PC-3 (cell line): Measurements from ENCODE around the gene BNIPL. TPM values are rescaled to one million over a fixed set of nuclear protein-coding genes. Genes with fewer than 3 reads are reported as not detected.

Experiments
- ATAC-seq: fragments of 200-7000 bp; cut with Tn5 transposase; 2 replicates; pipeline ENCODE4 v1.9.1; 2020; ENCODE audit warnings: mild to moderate bottlenecking, moderate library complexity
- BruUV-seq: library from RNA; stranded (reverse); fragments of 400-500 nt; replicated peaks from 2 replicates; lab custom pipeline; 2021; lab: Mats Ljungman, UMichigan
- CTCF ChIA-PET: fragments of 300-600 bp; sonication (Branson Sonifier 250); formaldehyde crosslinking; loops from one replicate; lab custom pipeline; 2022; ENCODE audit warnings: antibody characterized with exemption; lab: Charles Lee
- POLR2A ChIA-PET: fragments of 300-600 bp; sonication (Branson Sonifier 250); formaldehyde crosslinking; loops from one replicate; lab custom pipeline; 2022; ENCODE audit warnings: antibody characterized with exemption; ENCODE audit not compliant: unreplicated experiment; lab: Charles Lee
- DNase-seq: peaks from one replicate; pipeline ENCODE4 v3.0.0-alpha.2; 2015
- H2AFZ ChIP-seq: fragments of 300-600 bp; sonication (generic); 2 replicates; pipeline ENCODE4 v1.6.0; 2016; ENCODE audit warnings: antibody characterized with exemption, low read length
- H3F3A ChIP-seq: fragments of 300-600 bp; sonication (generic); one replicate; pipeline ENCODE4 v1.6.0; 2017; ENCODE audit warnings: antibody characterized with exemption, low read length, control low read depth, mild to moderate bottlenecking; ENCODE audit not compliant: unreplicated experiment
- H3K27ac ChIP-seq: fragments of 300-600 bp; sonication (generic); 2 replicates; pipeline ENCODE4 v1.5.1; 2016; ENCODE audit warnings: mild to moderate bottlenecking, low read length
- H3K27me3 ChIP-seq: fragments of 300-600 bp; sonication (generic); 2 replicates; pipeline ENCODE4 v1.6.1; 2016; ENCODE audit warnings: low read length, mixed read lengths
- H3K36me3 ChIP-seq: fragments of 300-600 bp; sonication (generic); 2 replicates; pipeline ENCODE4 v1.6.1; 2016; ENCODE audit warnings: low read depth, mixed run types, low read length, mixed read lengths
- H3K4me1 ChIP-seq: fragments of 300-600 bp; sonication (generic); 2 replicates; pipeline ENCODE4 v1.5.1; 2016; ENCODE audit warnings: low read length; ENCODE audit not compliant: insufficient read depth
- H3K4me2 ChIP-seq: fragments of 300-600 bp; sonication (generic); 2 replicates; pipeline ENCODE4 v1.6.0; 2016; ENCODE audit warnings: low read length
- H3K4me3 ChIP-seq: fragments of 300-600 bp; sonication (generic); 2 replicates; pipeline ENCODE4 v1.5.1; 2016; ENCODE audit warnings: mild to moderate bottlenecking, low read length, mixed read lengths
- H3K79me2 ChIP-seq: fragments of 300-600 bp; sonication (generic); 2 replicates; pipeline ENCODE4 v1.6.1; 2017; ENCODE audit warnings: low read length, mixed read lengths
- H3K9ac ChIP-seq: fragments of 300-600 bp; sonication (generic); 2 replicates; pipeline ENCODE4 v1.6.0; 2016; ENCODE audit warnings: mild to moderate bottlenecking, low read length
- H3K9me2 ChIP-seq: fragments of 300-600 bp; sonication (generic); replicated peaks from 2 replicates; pipeline ENCODE4 v1.6.1; 2016; ENCODE audit warnings: mixed run types, low read length, mixed read lengths
- H3K9me3 ChIP-seq: fragments of 300-600 bp; sonication (generic); 2 replicates; pipeline ENCODE4 v1.6.1; 2016; ENCODE audit warnings: low read length, mixed read lengths
- H4K20me1 ChIP-seq: fragments of 300-600 bp; sonication (generic); 2 replicates; pipeline ENCODE4 v1.6.1; 2016; ENCODE audit warnings: low read length, mixed read lengths
- CTCF ChIP-seq: fragments of 300-600 bp; sonication (generic); conservative IDR thresholded peaks from 2 replicates; pipeline ENCODE4 v1.5.1; 2017; ENCODE audit warnings: antibody characterized with exemption, low read depth, mild to moderate bottlenecking, low read length
- EZH2 ChIP-seq: fragments of 300-600 bp; sonication (generic); IDR thresholded peaks from one replicate; pipeline ENCODE4 v1.6.1; 2017; ENCODE audit warnings: antibody characterized with exemption, mild to moderate bottlenecking, low read length; ENCODE audit not compliant: unreplicated experiment
- EZH2phosphoT487 ChIP-seq: fragments of 300-600 bp; sonication (generic); IDR thresholded peaks from 2 replicates; pipeline ENCODE4 v1.6.1; 2018; ENCODE audit warnings: mild to moderate bottlenecking, antibody characterized with exemption, low read length, borderline replicate concordance
- intact Hi-C: fragments of 100-400 bp; cut with micrococcal nuclease; formaldehyde crosslinking; loops from 2 replicates; pipeline ENCODE4 v1.9.0; 2023
- total RNA-seq: library from RNA; depleted of rRNA; stranded (reverse); fragments of >200 nt; gene quantifications from 2 replicates; pipeline ENCODE4 v1.2.3, GENCODE V29; 2014

Gene BNIPL
- total RNA-seq, 1 experiment from 2014 or later, result 0.51 TPM

- Histone ChIP-seq H3F3A (no peaks in the 10 kb centered on the region), H4K20me1 (no peaks in the 10 kb centered on the region), H3K4me2 (no peak overlapping the region), H3K4me1 (peaks cover 15% of the 10 kb centered on the region), H3K9ac (no peak overlapping the region), H3K27ac (no peak overlapping the region), H3K27me3 (no peaks in the 10 kb centered on the region), H3K9me2 (no peaks in the 10 kb centered on the region), H3K9me3 (no peaks in the 10 kb centered on the region), H3K36me3 (no peaks in the 10 kb centered on the region; the same call in 1 of the 2 replicates), H2AFZ (no peak overlapping the region), H3K79me2 (peaks cover 30% of the 10 kb centered on the region), H3K4me3 (no peak overlapping the region)
- TF ChIP-seq CTCF (no peak), EZH2phosphoT487 (no peak)
- no peak for DNase-seq
- intact Hi-C loops, result no loop called here
- CTCF ChIA-PET, result no interaction called here
- POLR2A ChIA-PET, result interaction anchor here (0.6 kb wide), 1 partner anchor 12 kb away, joined by 4 read pairs; no protein-coding TSS in a partner anchor
- no TSS peak for BruUV-seq
- ATAC-seq, result no peak
Measured at GRCh38 chr1:151013518-151013917, 22.9 kb upstream of the BNIPL start.

- no peak for TF ChIP-seq EZH2phosphoT487
- TF ChIP-seq CTCF, result peak; percentile 95
Measured at GRCh38 chr1:151024540-151025146, 11.7 kb upstream of the BNIPL start.

GRCh38 chr1:151026460-151026859 is 9.9 kb upstream of the BNIPL start:
- Histone ChIP-seq H3K4me1 (no peaks in the 10 kb centered on the region), H4K20me1 (no peaks in the 10 kb centered on the region), H3K27ac (no peak overlapping the region), H3K9me3 (no peaks in the 10 kb centered on the region), H3K9me2 (no peaks in the 10 kb centered on the region), H3F3A (no peaks in the 10 kb centered on the region), H2AFZ (no peak overlapping the region), H3K4me2 (no peak overlapping the region), H3K9ac (no peak overlapping the region), H3K36me3 (peaks cover 14% of the 10 kb centered on the region), H3K79me2 (no peaks in the 10 kb centered on the region), H3K4me3 (no peak overlapping the region), H3K27me3 (no peaks in the 10 kb centered on the region)
- TF ChIP-seq EZH2phosphoT487, result no peak
- no peak for TF ChIP-seq EZH2
- ChIA-PET CTCF (interaction anchor here (0.6 kb wide), 1 partner anchor 73 kb away, joined by 3 read pairs; no protein-coding TSS in a partner anchor), POLR2A (no interaction called here)
- no TSS peak for BruUV-seq
- intact Hi-C loops, result loop anchor here (10.0 kb wide), 1 partner anchor 128 kb away; the partner anchor contains the start of gene TNFAIP8L2
- no peak for DNase-seq
- ATAC-seq, result no peak

More at GRCh38 chr1:151024540-151025146, 11.7 kb upstream of the BNIPL start:
- ChIA-PET CTCF (interaction anchor here (0.6 to 2.2 kb wide), 4 partner anchors 24 to 251 kb away, joined by 3 to 8 read pairs (median 4); no protein-coding TSS in a partner anchor), POLR2A (interaction anchor here (0.6 to 0.9 kb wide), 2 partner anchors 24 to 34 kb away, joined by 3 read pairs; no protein-coding TSS in a partner anchor)
- Histone ChIP-seq H3K4me1 (no peaks in the 10 kb centered on the region), H3K4me3 (no peak overlapping the region), H4K20me1 (no peaks in the 10 kb centered on the region), H3K9me2 (no peaks in the 10 kb centered on the region), H3K79me2 (no peaks in the 10 kb centered on the region), H3K27ac (no peak overlapping the region), H2AFZ (no peak overlapping the region), H3K36me3 (peaks cover 14% of the 10 kb centered on the region), H3K4me2 (no peak overlapping the region), H3K9me3 (no peaks in the 10 kb centered on the region), H3K27me3 (no peaks in the 10 kb centered on the region), H3K9ac (no peak overlapping the region), H3F3A (no peaks in the 10 kb centered on the region)
- peak; percentile 75 for DNase-seq
- intact Hi-C loops, result loop anchor here (10.0 kb wide), 1 partner anchor 130 kb away; the partner anchor contains the start of gene TNFAIP8L2
- no TSS peak for BruUV-seq
- ATAC-seq, result peak; percentile 91
